Right renal cortex interstitium (tissue), 3 donors: ENCODE data around the gene PTPRO. TPM values are rescaled to one million over a fixed set of nuclear protein-coding genes. Genes with fewer than 3 reads are reported as not detected.

Source experiments
- DNase-seq, 3 donors: peaks; one replicate each; pipeline ENCODE4 v3.0.0-alpha.2; 2013; ENCODE audit warnings: low read depth in 3 of 3, low spot score in 2 of 3
- polyA plus RNA-seq, 3 donors: library from polyadenylated mRNA; unstranded; fragments of 120-200 nt; gene quantifications; one replicate each; pipeline ENCODE4 v1.2.1, GENCODE V29; 2013; ENCODE audit not compliant: insufficient read length in 3 of 3

Gene PTPRO
- polyA plus RNA-seq, 3 donors, result 253 to 290 (median 270) TPM

- no peak for DNase-seq
Measured at GRCh38 chr12:15547691-15548090, 225.4 kb downstream of the PTPRO start.

- DNase-seq, result no peak
Measured at GRCh38 chr12:15550793-15551192, 228.5 kb downstream of the PTPRO start.

GRCh38 chr12:15555446-15555845, 233.1 kb downstream of the PTPRO start:
- no peak for DNase-seq

- no peak for DNase-seq
Measured at GRCh38 chr12:15556411-15557102, 234.2 kb downstream of the PTPRO start.

DNA sequence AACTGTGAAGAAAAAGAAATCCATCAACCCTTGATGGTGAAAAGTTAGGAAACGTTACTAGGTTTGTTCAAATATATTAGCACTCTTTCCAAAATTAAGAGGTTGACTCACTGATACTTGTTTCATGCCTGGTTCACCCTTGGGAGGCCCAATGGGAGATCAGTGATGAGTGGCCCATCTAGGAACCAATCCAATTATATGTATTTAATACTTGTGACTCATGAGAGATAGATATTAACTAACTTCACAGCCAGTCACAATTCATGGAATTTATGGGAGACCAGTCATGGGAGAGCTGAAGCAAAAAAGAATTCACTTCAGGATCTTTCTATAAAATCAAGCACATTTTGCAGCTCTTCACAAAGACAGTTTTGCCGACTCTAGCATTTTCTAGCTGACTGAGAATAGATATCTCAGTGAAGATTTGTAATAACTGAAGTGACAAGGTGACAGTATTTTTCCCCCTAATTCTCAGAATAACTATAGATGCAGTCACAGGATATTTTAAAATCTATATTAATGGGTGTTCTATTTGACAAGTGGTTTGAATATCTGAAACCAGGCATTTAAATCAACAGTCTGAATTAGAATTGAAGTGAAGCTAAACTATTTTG, 236.7 kb downstream of the PTPRO start:
- no peak for DNase-seq

GRCh38 chr12:15561396-15561795, 239.1 kb downstream of the PTPRO start:
- no peak for DNase-seq

- DNase-seq, result no peak
Measured at GRCh38 chr12:15562263-15562662, 240.0 kb downstream of the PTPRO start.

DNA sequence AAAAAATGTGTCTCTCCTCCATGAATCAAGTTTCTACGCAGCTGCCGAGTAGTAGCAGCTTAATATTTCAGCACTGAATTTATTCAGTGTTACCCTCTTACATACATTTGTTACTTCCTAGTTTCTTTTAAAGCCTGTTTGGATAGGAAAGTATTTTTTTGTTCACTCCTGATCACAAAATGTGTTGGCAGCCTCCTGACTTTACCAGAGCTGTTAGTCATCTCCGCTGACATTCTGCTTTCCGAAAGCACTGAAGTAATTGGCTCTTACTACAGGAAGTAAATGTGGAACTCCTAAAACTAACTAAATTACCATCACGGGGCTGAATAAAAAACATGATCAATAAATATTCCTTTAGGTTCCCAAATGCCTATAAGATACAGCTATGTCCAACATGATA, 241.4 kb downstream of the PTPRO start:
- DNase-seq, result no peak

GRCh38 chr12:15574353-15574752, 252.0 kb downstream of the PTPRO start:
- DNase-seq, result no peak

DNA sequence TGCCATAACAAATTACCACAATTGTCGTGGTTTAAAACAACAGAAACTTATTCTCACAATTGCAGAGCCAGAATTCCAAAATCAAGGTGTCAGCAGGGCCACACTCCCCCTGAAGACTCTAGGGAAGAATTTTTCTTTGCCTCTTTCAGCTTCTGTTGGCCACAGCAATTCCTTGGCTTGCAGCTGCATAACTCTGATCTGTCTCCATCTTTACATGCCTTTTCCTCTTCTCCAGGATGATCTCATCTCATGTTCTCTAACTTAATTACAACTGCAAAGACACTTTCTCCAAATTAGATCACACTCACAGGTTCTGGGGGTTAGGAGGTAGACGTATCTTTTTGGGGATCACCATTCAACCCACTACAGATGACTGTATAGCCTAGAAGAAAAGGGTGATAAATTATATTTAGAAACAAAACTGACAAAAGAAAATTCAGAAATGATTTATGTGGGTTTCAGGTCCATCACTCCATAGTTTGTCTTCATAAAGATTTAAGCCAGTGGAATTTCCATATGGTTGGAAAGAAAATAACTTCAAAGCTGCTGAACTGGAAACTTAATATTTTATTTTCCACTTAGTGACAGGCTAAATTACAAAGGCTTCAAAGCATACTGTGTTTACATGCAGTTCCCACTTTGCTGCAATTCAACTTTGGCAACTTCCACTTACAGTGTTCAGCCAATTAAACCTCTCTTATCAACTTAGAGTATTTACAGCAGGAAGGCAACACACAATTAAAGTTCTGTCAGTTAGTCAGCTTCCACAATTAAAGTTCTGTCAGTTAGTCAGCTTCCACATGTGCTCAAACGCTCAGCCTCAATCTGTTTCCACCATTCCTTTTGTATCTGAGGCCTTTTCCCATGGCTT, 253.6 kb downstream of the PTPRO start:
- peak in 1 of 3 donors; percentile 33 for DNase-seq

DNA sequence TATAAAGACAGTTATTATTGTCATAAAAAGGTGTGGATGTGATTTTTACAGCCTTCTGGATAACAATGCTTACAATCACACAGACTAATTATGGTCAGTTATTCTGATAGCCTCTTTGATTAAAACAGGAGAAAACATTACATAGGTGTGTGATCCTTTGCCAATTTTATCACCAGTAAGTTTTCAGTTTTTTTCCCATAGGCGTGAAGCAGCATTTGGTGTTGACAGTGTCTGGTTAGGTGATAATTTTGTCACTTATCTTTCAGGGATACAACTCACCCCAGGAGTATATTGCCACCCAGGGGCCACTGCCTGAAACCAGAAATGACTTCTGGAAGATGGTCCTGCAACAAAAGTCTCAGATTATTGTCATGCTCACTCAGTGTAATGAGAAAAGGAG, 258.1 kb downstream of the PTPRO start:
- no peak for DNase-seq

GRCh38 chr12:15581006-15581405, 258.7 kb downstream of the PTPRO start:
- DNase-seq, result no peak

GRCh38 chr12:15583804-15584203, 261.5 kb downstream of the PTPRO start:
- no peak for DNase-seq

DNA sequence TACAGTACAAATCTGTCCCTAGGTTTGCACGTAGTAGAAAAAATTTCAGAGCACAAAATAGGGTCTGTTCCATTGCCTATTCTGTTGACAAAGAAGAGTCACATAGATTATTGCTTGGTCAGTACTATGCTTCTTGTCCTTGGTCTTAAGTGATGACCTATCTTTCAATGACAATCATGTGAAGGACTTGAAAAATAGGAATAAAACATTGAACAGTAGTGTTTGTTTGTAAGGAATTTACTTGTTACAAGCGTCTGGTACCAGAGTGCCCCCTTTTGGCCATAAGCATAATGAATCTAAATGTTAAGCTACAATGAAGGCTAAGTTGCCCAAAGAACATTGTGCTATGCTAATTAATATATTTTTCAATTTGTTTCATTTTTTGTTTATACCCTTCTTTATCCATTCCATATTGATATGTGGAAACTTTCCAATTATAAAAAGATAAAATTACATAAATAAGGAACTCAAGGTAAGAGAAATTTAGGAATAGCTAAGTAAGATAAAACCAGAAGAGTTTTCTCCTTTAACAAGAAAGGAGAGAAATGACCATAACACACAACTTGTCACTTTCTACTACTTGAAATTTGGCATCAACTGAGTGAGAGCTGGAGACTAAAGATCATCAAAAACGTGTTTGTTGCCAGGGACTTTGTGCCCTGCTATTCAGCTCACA, 262.2 kb downstream of the PTPRO start:
- no peak for DNase-seq

DNA sequence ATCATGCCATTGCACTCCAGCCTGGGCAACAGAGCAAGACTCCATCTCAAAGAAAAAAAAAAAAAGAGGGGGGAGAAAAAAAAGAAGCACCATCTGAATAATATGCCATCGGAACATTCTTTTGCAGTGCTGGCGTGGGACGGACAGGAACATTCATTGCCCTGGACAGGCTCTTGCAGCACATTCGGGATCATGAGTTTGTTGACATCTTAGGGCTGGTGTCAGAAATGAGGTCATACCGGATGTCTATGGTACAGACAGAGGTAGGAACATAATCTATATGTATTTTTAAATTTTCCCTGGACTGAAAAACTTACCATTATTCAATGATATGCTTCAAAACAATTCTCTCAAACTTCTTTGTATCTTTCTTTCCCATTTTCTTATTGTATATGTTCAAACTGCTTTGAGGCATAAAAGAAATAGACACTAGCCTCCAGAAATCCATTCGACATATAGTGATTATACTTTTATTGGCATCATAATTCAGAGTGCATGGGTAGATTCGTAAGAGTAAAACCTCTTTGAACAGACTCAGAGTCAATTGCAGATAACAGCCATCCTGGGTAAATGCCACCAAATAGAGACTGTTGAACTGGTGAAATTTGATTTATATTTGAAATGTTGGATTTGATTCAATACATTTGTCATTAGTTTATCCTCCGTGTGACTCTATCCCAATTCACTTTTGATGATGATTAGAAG, 267.2 kb downstream of the PTPRO start:
- no peak for DNase-seq

DNA sequence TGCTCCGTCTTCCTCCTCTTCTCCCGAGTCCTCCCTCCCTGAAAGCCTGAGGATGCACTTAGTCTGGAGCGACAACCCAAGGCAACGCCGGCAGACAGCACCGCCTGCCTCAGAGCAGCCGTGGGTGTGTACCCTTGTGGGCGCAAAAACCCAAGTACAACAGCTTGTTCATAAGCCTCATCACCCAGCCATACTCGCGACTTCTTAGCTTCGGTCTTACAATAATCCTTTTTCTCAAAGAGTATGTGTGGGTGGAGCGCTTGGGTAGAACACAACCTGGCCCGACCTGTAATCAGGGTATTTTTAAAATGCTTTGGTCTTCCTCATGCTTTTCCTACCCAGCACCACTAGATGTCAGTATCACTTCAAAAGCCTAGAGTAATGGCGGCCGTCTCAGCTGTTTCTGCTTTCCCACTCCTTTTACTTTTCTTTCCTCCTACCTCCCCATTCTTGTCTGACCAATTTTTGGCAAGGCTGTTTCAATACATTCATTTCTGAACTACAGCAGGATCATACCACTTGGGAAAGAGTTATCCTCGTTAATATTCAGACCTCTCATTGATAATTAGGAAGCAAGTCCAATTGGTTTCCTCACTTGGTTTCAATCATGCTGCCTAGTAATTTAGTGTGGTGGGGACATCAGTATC, 268.0 kb downstream of the PTPRO start:
- DNase-seq, result peak in 1 of 3 donors; percentile 43

GRCh38 chr12:15591811-15592210, 269.5 kb downstream of the PTPRO start:
- DNase-seq, result no peak

GRCh38 chr12:15592934-15593333, 270.6 kb downstream of the PTPRO start:
- no peak for DNase-seq

- no peak for DNase-seq
Measured at GRCh38 chr12:15596174-15596573, 273.9 kb downstream of the PTPRO start.
